Upper lobe of left lung (tissue), 6 donors: ENCODE results near the gene VWA3A. TPM values are rescaled to one million over a fixed set of nuclear protein-coding genes. Genes with fewer than 3 reads are reported as not detected.
"Not testable (repeated sequence)": the region's sequence is repeated elsewhere in the genome, so short reads cannot be mapped to it uniquely, and the experiment has no call there.

Experiments used
- ATAC-seq, 2 donors: fragments of 200-7000 bp; cut with Tn5 transposase; one replicate each; pipeline ENCODE4 v1.9.1; 2022; ENCODE audit warnings: mild to moderate bottlenecking in 2 of 2, moderate library complexity in 2 of 2; ENCODE audit not compliant: low FRiP score in 2 of 2
- DNase-seq, 2 donors: peaks; one replicate each; pipeline ENCODE4 v3.0.0-alpha.2; 2019 to 2020
- H3K27ac ChIP-seq, 4 donors: fragments of 200-600 bp; sonication (generic); one replicate each; pipeline ENCODE4 v1.5.1; 2016 to 2019
- H3K27me3 ChIP-seq, 4 donors: fragments of 200-600 bp; sonication (generic); one replicate each; pipeline ENCODE4 v1.5.1; 2017 to 2019
- H3K36me3 ChIP-seq, 4 donors: fragments of 200-600 bp; sonication (generic); one replicate each; pipeline ENCODE4 v1.5.1; 2016 to 2019
- H3K4me1 ChIP-seq, 4 donors: fragments of 200-600 bp; sonication (generic); one replicate each; pipeline ENCODE4 v1.5.1; 2018 to 2019
- H3K4me3 ChIP-seq, 4 donors: fragments of 200-600 bp; sonication (generic); one replicate each; pipeline ENCODE4 v1.5.1; 2017 to 2019; ENCODE audit warnings: mild to moderate bottlenecking in 2 of 4, moderate library complexity in 1 of 4
- H3K9me3 ChIP-seq, 4 donors: fragments of 200-600 bp; sonication (generic); one replicate each; pipeline ENCODE4 v1.5.1; 2018 to 2019
- EP300 ChIP-seq, 4 donors: sonication (generic); formaldehyde crosslinking; IDR thresholded peaks; one replicate each; pipeline ENCODE4 v1.5.1; 2017; ENCODE audit warnings: antibody characterized with exemption in 4 of 4, control low read depth in 2 of 4
- POLR2A ChIP-seq, 4 donors: fragments of 450-650 bp; IDR thresholded peaks; one replicate each; pipeline ENCODE4 v1.5.1; 2016 to 2017; ENCODE audit warnings: antibody characterized with exemption in 4 of 4, mild to moderate bottlenecking in 2 of 4
- POLR2AphosphoS5 ChIP-seq, 2 donors: sonication (generic); formaldehyde crosslinking; IDR thresholded peaks; one replicate each; pipeline ENCODE4 v1.5.1; 2017; ENCODE audit warnings: antibody characterized with exemption in 2 of 2
- WGBS, 2 donors: methylation state at CpG; one replicate each; pipeline ENCODE4 v1.1.5; 2017 to 2018; 5-methylcytosine and 5-hydroxymethylcytosine counted together
- total RNA-seq, 6 donors: library from RNA; depleted of rRNA in 4 of 6; stranded (reverse); fragments of >200 nt in 4 of 6; gene quantifications; one replicate each; pipeline versions ENCODE4 v1.1.0 to v1.2.1, GENCODE V29; 2016 to 2021
- TF ChIP-seq, protein P1 (sequence below), 6 experiments: fragments of 450-650 bp in 4 of 6; fragments of 200-600 bp in 2 of 6; sonication (generic) in 2 of 6; IDR thresholded peaks; one replicate each; pipeline ENCODE4 v1.5.1; 2016 to 2019; ENCODE audit warnings: antibody characterized with exemption in 6 of 6
- donor health status: DM: no; HTN: no; CAD: no; lungs with moderate emphysema.
- donor health status: DM: no; HTN: yes; CAD: no; lungs with severe emphysema.

The VWA3A gene
- total RNA-seq, 6 donors from 2014 or later = 0.43 to 47.8 (median 14.9) TPM

DNA sequence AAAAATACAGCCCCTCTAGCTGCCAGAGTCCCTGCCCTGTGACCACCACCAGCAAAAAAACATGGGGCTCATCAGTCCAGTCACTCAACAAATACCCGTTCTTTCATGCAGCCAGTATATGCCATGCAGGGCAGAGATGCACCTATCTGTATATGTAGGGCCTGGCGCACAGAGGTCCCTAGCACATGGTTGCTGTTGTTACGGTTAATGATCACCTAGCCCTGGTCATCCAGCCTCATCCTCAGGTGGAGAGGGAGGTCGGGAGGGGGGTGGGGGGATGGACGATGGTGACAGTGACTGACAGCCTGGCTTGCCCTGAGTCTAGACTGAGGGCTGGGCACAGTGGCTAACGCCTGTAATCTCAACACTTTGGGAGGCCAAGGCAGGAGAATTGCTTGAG, 71.5 kb downstream of the VWA3A start:
- WGBS, 2 donors = 87 to 92% methylated on average over 2 to 6 of the region's 6 CpGs
- no peak overlapping the region for H3K4me3 ChIP-seq
- TF ChIP-seq POLR2A (IDR thresholded peaks at IDR 0.05) (no peak), POLR2AphosphoS5 (IDR thresholded peaks at IDR 0.05) (no peak), EP300 (IDR thresholded peaks at IDR 0.05) (no peak)
- TF ChIP-seq, protein P1, sequence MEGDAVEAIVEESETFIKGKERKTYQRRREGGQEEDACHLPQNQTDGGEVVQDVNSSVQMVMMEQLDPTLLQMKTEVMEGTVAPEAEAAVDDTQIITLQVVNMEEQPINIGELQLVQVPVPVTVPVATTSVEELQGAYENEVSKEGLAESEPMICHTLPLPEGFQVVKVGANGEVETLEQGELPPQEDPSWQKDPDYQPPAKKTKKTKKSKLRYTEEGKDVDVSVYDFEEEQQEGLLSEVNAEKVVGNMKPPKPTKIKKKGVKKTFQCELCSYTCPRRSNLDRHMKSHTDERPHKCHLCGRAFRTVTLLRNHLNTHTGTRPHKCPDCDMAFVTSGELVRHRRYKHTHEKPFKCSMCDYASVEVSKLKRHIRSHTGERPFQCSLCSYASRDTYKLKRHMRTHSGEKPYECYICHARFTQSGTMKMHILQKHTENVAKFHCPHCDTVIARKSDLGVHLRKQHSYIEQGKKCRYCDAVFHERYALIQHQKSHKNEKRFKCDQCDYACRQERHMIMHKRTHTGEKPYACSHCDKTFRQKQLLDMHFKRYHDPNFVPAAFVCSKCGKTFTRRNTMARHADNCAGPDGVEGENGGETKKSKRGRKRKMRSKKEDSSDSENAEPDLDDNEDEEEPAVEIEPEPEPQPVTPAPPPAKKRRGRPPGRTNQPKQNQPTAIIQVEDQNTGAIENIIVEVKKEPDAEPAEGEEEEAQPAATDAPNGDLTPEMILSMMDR (IDR thresholded peaks at IDR 0.05) = no peak
- no peak for DNase-seq
- peaks cover 0 to 9% (median 2%) of the 10 kb centered on the region in 4 donors for H3K27me3 ChIP-seq
- peaks cover 0 to 8% (median 6%) of the 10 kb centered on the region in 4 donors for H3K4me1 ChIP-seq
- no peaks in the 10 kb centered on the region for H3K9me3 ChIP-seq
- no peaks in the 10 kb centered on the region for H3K36me3 ChIP-seq
- H3K27ac ChIP-seq = no peak overlapping the region
- no peak for ATAC-seq

DNA sequence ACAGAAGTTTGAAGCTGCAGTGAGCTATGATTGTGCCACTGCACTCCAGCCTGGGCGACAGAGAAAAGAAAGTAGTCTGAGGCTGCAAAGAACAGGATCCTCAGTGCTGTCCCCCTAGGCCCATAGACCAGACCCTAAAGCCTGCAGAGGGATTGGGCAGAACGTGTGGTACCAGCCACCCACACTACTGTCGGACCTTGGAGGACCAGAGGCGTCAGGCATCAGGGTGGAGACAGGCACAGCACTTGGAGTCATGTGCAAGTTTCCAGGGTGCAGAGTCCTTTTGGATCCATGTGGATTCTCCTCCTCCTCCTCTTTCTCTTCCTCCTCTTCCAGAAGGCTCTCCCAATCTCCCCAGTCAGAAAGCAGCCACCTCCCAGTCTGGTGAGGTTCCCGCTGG, 72.1 kb downstream of the VWA3A start:
- peaks cover 0 to 8% (median 6%) of the 10 kb centered on the region in 4 donors for H3K4me1 ChIP-seq
- H3K27me3 ChIP-seq = peaks cover 0 to 9% (median 2%) of the 10 kb centered on the region in 4 donors
- H3K4me3 ChIP-seq = no peak overlapping the region
- DNase-seq (no peak), ATAC-seq (no peak)
- TF ChIP-seq POLR2A (IDR thresholded peaks at IDR 0.05) (no peak), POLR2AphosphoS5 (IDR thresholded peaks at IDR 0.05) (no peak), EP300 (IDR thresholded peaks at IDR 0.05) (no peak)
- TF ChIP-seq, protein P1 (IDR thresholded peaks at IDR 0.05) = no peak
- H3K27ac ChIP-seq = no peak overlapping the region
- no peaks in the 10 kb centered on the region for H3K36me3 ChIP-seq
- no peaks in the 10 kb centered on the region for H3K9me3 ChIP-seq
- WGBS, 2 donors = 88 to 94% methylated on average over 5 of the region's 5 CpGs

GRCh38 chr16:22165508-22166285, 73.4 kb downstream of the VWA3A start:
- peaks cover 0 to 8% (median 6%) of the 10 kb centered on the region in 4 donors for H3K4me1 ChIP-seq
- no peaks in the 10 kb centered on the region for H3K9me3 ChIP-seq
- no peak overlapping the region for H3K4me3 ChIP-seq
- ATAC-seq (no peak), DNase-seq (no peak)
- WGBS, 2 donors = 85 to 89% methylated on average over 4 to 16 of the region's 16 CpGs
- no peak overlapping the region for H3K27ac ChIP-seq
- peaks cover 0 to 9% (median 2%) of the 10 kb centered on the region in 4 donors for H3K27me3 ChIP-seq
- H3K36me3 ChIP-seq = no peaks in the 10 kb centered on the region
- TF ChIP-seq EP300 (IDR thresholded peaks at IDR 0.05) (no peak), POLR2A (IDR thresholded peaks at IDR 0.05) (no peak), POLR2AphosphoS5 (IDR thresholded peaks at IDR 0.05) (no peak)
- TF ChIP-seq, protein P1 (IDR thresholded peaks at IDR 0.05) = no peak

GRCh38 chr16:22171953-22172352, 79.6 kb downstream of the VWA3A start:
- ATAC-seq = peak in 1 of 2 donors; percentile 21
- DNase-seq = no peak
- 89 to 92% methylated on average over 2 to 6 of the region's 6 CpGs for WGBS, 2 donors

GRCh38 chr16:22172642-22173041, 80.3 kb downstream of the VWA3A start:
- H3K4me3 ChIP-seq, H3K36me3 ChIP-seq, H3K27ac ChIP-seq, DNase-seq, H3K9me3 ChIP-seq, ATAC-seq, H3K27me3 ChIP-seq, H3K4me1 ChIP-seq: not testable (repeated sequence)
- 75 to 90% methylated on average over 1 of the region's 1 CpG for WGBS, 2 donors

More at GRCh38 chr16:22171953-22172352, 79.6 kb downstream of the VWA3A start:
- H3K36me3 ChIP-seq = no peaks in the 10 kb centered on the region
- no peak overlapping the region for H3K27ac ChIP-seq
- TF ChIP-seq POLR2A (IDR thresholded peaks at IDR 0.05) = no peak
- no peaks in the 10 kb centered on the region for H3K4me1 ChIP-seq
- no peaks in the 10 kb centered on the region for H3K27me3 ChIP-seq
- H3K9me3 ChIP-seq = no peaks in the 10 kb centered on the region
- no peak overlapping the region for H3K4me3 ChIP-seq

DNA sequence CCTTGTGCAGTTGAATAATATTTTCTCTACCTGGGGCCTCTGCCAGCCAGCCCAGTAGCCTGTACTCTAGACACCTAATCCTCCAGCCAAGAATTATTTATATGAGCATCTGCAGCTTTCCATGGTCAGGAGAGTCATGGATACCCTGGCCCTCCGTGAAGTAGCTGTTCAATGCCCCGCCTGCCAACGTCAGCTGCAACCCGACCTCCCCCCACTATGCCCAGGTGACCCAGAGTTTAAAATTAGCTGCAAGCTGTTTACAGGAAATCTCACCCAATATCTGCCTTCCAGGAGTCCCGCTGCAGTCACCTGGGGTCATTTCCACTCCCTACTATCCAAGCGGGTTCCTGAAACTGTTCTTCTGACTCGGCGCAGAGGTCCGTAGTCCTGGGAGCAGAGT, 82.3 kb downstream of the VWA3A start:
- DNase-seq (no peak), ATAC-seq (no peak)
- no peak overlapping the region for H3K27ac ChIP-seq
- no peak overlapping the region for H3K4me3 ChIP-seq
- TF ChIP-seq POLR2A (IDR thresholded peaks at IDR 0.05) (no peak), POLR2AphosphoS5 (IDR thresholded peaks at IDR 0.05) (no peak), EP300 (IDR thresholded peaks at IDR 0.05) (no peak)
- TF ChIP-seq, protein P1 (IDR thresholded peaks at IDR 0.05) = no peak
- no peaks in the 10 kb centered on the region for H3K27me3 ChIP-seq
- no peaks in the 10 kb centered on the region for H3K36me3 ChIP-seq
- H3K4me1 ChIP-seq = no peaks in the 10 kb centered on the region
- 57 to 63% methylated on average over 8 to 9 of the region's 9 CpGs for WGBS, 2 donors
- H3K9me3 ChIP-seq = no peaks in the 10 kb centered on the region
